AG08396 (cell line): ENCODE measurements around the gene SRCIN1.
A peak's percentile ranks its signal among the peaks of the same experiment; 100 is the strongest.

Experiments used
- DNase-seq: peaks from one replicate; pipeline ENCODE4 v3.0.0; 2012; ENCODE audit warnings: low spot score, mixed read lengths

Gene SRCIN1

GRCh38 chr17:38600906-38601305 lies 4.8 kb downstream of the SRCIN1 start:
- DNase-seq: no peak

- DNase-seq: no peak
Measured at GRCh38 chr17:38600416-38600815, 5.3 kb downstream of the SRCIN1 start.

GRCh38 chr17:38599398-38599856 lies 6.3 kb downstream of the SRCIN1 start:
- no peak for DNase-seq

GRCh38 chr17:38598995-38599394 lies 6.8 kb downstream of the SRCIN1 start:
- DNase-seq: no peak

GRCh38 chr17:38598536-38598935 lies 7.2 kb downstream of the SRCIN1 start:
- DNase-seq: peak; percentile 46

- DNase-seq: no peak
Measured at GRCh38 chr17:38597375-38597774, 8.4 kb downstream of the SRCIN1 start.

GRCh38 chr17:38596651-38597050 lies 9.1 kb downstream of the SRCIN1 start:
- no peak for DNase-seq

- DNase-seq: no peak
Measured at GRCh38 chr17:38595892-38596291, 9.9 kb downstream of the SRCIN1 start.

- DNase-seq: no peak
Measured at GRCh38 chr17:38594152-38594551, 11.6 kb downstream of the SRCIN1 start.

GRCh38 chr17:38592487-38592886 lies 13.3 kb downstream of the SRCIN1 start:
- no peak for DNase-seq

- no peak for DNase-seq
Measured at GRCh38 chr17:38591759-38592241, 14.0 kb downstream of the SRCIN1 start.

GRCh38 chr17:38590988-38591758 lies 14.6 kb downstream of the SRCIN1 start:
- no peak for DNase-seq

- no peak for DNase-seq
Measured at GRCh38 chr17:38589462-38590114, 16.2 kb downstream of the SRCIN1 start.

- no peak for DNase-seq
Measured at GRCh38 chr17:38588788-38589174, 17.0 kb downstream of the SRCIN1 start.

GRCh38 chr17:38587947-38588787 lies 17.6 kb downstream of the SRCIN1 start:
- DNase-seq: no peak

GRCh38 chr17:38587203-38587602 lies 18.5 kb downstream of the SRCIN1 start:
- DNase-seq: no peak

GRCh38 chr17:38586788-38587187 lies 19.0 kb downstream of the SRCIN1 start:
- DNase-seq: no peak

GRCh38 chr17:38585918-38586529 lies 19.7 kb downstream of the SRCIN1 start:
- DNase-seq: no peak

- no peak for DNase-seq
Measured at GRCh38 chr17:38585056-38585917, 20.5 kb downstream of the SRCIN1 start.

GRCh38 chr17:38584350-38584925 lies 21.3 kb downstream of the SRCIN1 start:
- DNase-seq: peak; percentile 87
